A673 (cell line): Measurements from ENCODE around the gene MORN1. TPM values are rescaled to one million over a fixed set of nuclear protein-coding genes. Genes with fewer than 3 reads are reported as not detected.

Source experiments
- BruUV-seq: library from RNA; stranded (reverse); fragments of 400-500 nt; replicated peaks from 2 replicates; lab custom pipeline; 2021; lab: Mats Ljungman, UMichigan
- CTCF ChIA-PET: fragments of 300-600 bp; sonication (Branson Sonifier 250); formaldehyde crosslinking; loops from one replicate; lab custom pipeline; 2022; ENCODE audit warnings: antibody characterized with exemption; lab: Charles Lee
- POLR2A ChIA-PET: fragments of 300-600 bp; sonication (Branson Sonifier 250); formaldehyde crosslinking; loops from one replicate; lab custom pipeline; 2022; ENCODE audit warnings: antibody characterized with exemption; ENCODE audit not compliant: low non-redundant PET; lab: Charles Lee
- DNase-seq: peaks from one replicate; pipeline ENCODE4 v3.0.0-alpha.2; 2015; ENCODE audit warnings: low spot score
- H3K27ac ChIP-seq: fragments of 200-600 bp; sonication (generic); 2 replicates; pipeline ENCODE4 v1.5.1; 2016; ENCODE audit warnings: mixed run types, low read depth, mild to moderate bottlenecking, mixed read lengths, antibody characterized with exemption, low read length; ENCODE audit not compliant: poor library complexity, severe bottlenecking
- H3K27me3 ChIP-seq: fragments of 200-600 bp; sonication (generic); replicated peaks from 2 replicates; pipeline ENCODE4 v1.6.1; 2017; ENCODE audit warnings: mixed run types, low read depth, mild to moderate bottlenecking, mixed read lengths, antibody characterized with exemption, low read length; ENCODE audit not compliant: insufficient read depth, poor library complexity
- H3K36me3 ChIP-seq: fragments of 200-600 bp; sonication (generic); 2 replicates; pipeline ENCODE4 v1.6.1; 2016; ENCODE audit warnings: mixed run types, mild to moderate bottlenecking, mixed read lengths, antibody characterized with exemption, low read length; ENCODE audit not compliant: insufficient read depth, poor library complexity, severe bottlenecking
- H3K4me1 ChIP-seq: fragments of 200-600 bp; sonication (generic); 2 replicates; pipeline ENCODE4 v1.6.1; 2017; ENCODE audit warnings: mixed run types, mild to moderate bottlenecking, mixed read lengths, antibody characterized with exemption, low read length; ENCODE audit not compliant: insufficient read depth, poor library complexity, severe bottlenecking
- H3K4me3 ChIP-seq: fragments of 200-600 bp; sonication (generic); 2 replicates; pipeline ENCODE4 v1.5.1; 2016; ENCODE audit warnings: low read depth, mixed run types, mild to moderate bottlenecking, mixed read lengths, low read length; ENCODE audit not compliant: poor library complexity, severe bottlenecking
- H3K9me3 ChIP-seq: fragments of 200-600 bp; sonication (generic); 2 replicates; pipeline ENCODE4 v1.6.1; 2016; ENCODE audit warnings: mixed run types, low read depth, mild to moderate bottlenecking, mixed read lengths, antibody characterized with exemption, low read length; ENCODE audit not compliant: poor library complexity, severe bottlenecking
- CTCF ChIP-seq: fragments of 300-800, 200-600 bp; sonication (generic); conservative IDR thresholded peaks from 2 replicates; pipeline ENCODE4 v1.5.1; 2017; ENCODE audit warnings: low read depth, mild to moderate bottlenecking, antibody characterized with exemption, low read length, moderate library complexity, mixed read lengths
- EZH2 ChIP-seq: fragments of 200-600 bp; sonication (generic); IDR thresholded peaks from 2 replicates; pipeline ENCODE4 v1.6.1; 2017; ENCODE audit warnings: borderline replicate concordance, low read depth, mild to moderate bottlenecking, mixed read lengths, antibody characterized with exemption, low read length; ENCODE audit not compliant: poor library complexity, severe bottlenecking
- intact Hi-C: fragments of 100-400 bp; cut with micrococcal nuclease; formaldehyde crosslinking; loops from one replicate; pipeline ENCODE4 v1.10.0; 2022; ENCODE audit not compliant: unreplicated experiment
- total RNA-seq: library from RNA; stranded (reverse); gene quantifications from 2 replicates; pipeline ENCODE4 v1.2.3, GENCODE V29; 2021

MORN1 gene
- total RNA-seq, 1 experiment from 2014 or later = 24.7 TPM

- H3K4me3 ChIP-seq = no peak overlapping the region
- no TSS peak for BruUV-seq
- no peaks in the 10 kb centered on the region for H3K36me3 ChIP-seq
- ChIA-PET CTCF (no interaction called here), POLR2A (no interaction called here)
- intact Hi-C loops = no loop called here
- TF ChIP-seq CTCF (no peak), EZH2 (no peak)
- no peak for DNase-seq
- no peaks in the 10 kb centered on the region for H3K27me3 ChIP-seq
- H3K27ac ChIP-seq = no peak overlapping the region
- peaks cover 2% of the 10 kb centered on the region for H3K9me3 ChIP-seq
- no peaks in the 10 kb centered on the region for H3K4me1 ChIP-seq
Measured at GRCh38 chr1:2358651-2359640, 32.4 kb downstream of the MORN1 start.

GRCh38 chr1:2358072-2358471 lies 33.3 kb downstream of the MORN1 start:
- no peaks in the 10 kb centered on the region for H3K9me3 ChIP-seq
- no peak for TF ChIP-seq CTCF
- H3K27ac ChIP-seq = no peak overlapping the region
- no peaks in the 10 kb centered on the region for H3K27me3 ChIP-seq
- CTCF ChIA-PET = no interaction called here
- intact Hi-C loops = no loop called here
- DNase-seq = no peak
- no TSS peak for BruUV-seq
- H3K36me3 ChIP-seq = no peaks in the 10 kb centered on the region
- POLR2A ChIA-PET = no interaction called here
- no peak overlapping the region for H3K4me3 ChIP-seq
- H3K4me1 ChIP-seq = no peaks in the 10 kb centered on the region

- H3K36me3 ChIP-seq = no peaks in the 10 kb centered on the region
- TF ChIP-seq EZH2 (no peak), CTCF (no peak)
- no TSS peak for BruUV-seq
- H3K27me3 ChIP-seq = no peaks in the 10 kb centered on the region
- CTCF ChIA-PET = no interaction called here
- no peak overlapping the region for H3K27ac ChIP-seq
- H3K4me1 ChIP-seq = no peaks in the 10 kb centered on the region
- DNase-seq = no peak
- POLR2A ChIA-PET = no interaction called here
- intact Hi-C loops = no loop called here
- H3K4me3 ChIP-seq = no peak overlapping the region
- H3K9me3 ChIP-seq = no peaks in the 10 kb centered on the region
Measured at GRCh38 chr1:2356911-2357845, 34.2 kb downstream of the MORN1 start.
